Neural cell (in vitro differentiated cells): ENCODE data around the gene ST14. TPM values are rescaled to one million over a fixed set of nuclear protein-coding genes. Genes with fewer than 3 reads are reported as not detected.

Source experiments
- H2AFZ ChIP-seq: fragments of 200-600, 300-800 bp; sonication (generic), shearing (Covaris generic); 2 replicates; pipeline ENCODE4 v1.6.0; 2014; ENCODE audit warnings: low read depth, mild to moderate bottlenecking, antibody characterized with exemption, low read length, moderate library complexity
- H3F3A ChIP-seq: fragments of 200-600 bp; shearing (Covaris generic); 2 replicates; pipeline ENCODE4 v1.6.1; 2016; ENCODE audit warnings: mild to moderate bottlenecking, moderate library complexity, mixed read lengths, antibody characterized with exemption, low read length; ENCODE audit not compliant: insufficient read depth, poor library complexity, severe bottlenecking
- H3K27ac ChIP-seq: fragments of 200-600, 300-800 bp; sonication (generic), shearing (Covaris generic); 2 replicates; pipeline ENCODE4 v1.5.1; 2014; ENCODE audit warnings: mild to moderate bottlenecking, low read length, moderate library complexity
- H3K27me3 ChIP-seq: fragments of 300-800, 200-600 bp; sonication (generic), shearing (Covaris generic); 2 replicates; pipeline ENCODE4 v1.6.0; 2014; ENCODE audit warnings: mild to moderate bottlenecking, low read depth, low read length, moderate library complexity; ENCODE audit not compliant: insufficient read depth
- H3K36me3 ChIP-seq: fragments of 300-800, 200-600 bp; sonication (generic), shearing (Covaris generic); 2 replicates; pipeline ENCODE4 v1.5.1; 2014; ENCODE audit warnings: mild to moderate bottlenecking, antibody characterized with exemption, low read length, moderate library complexity; ENCODE audit not compliant: insufficient read depth
- H3K4me2 ChIP-seq: fragments of 300-800, 200-600 bp; sonication (generic), shearing (Covaris generic); 2 replicates; pipeline ENCODE4 v1.6.0; 2014; ENCODE audit warnings: mild to moderate bottlenecking, low read length
- H3K4me3 ChIP-seq: fragments of 300-800, 200-600 bp; sonication (generic), shearing (Covaris generic); 2 replicates; pipeline ENCODE4 v1.5.1; 2014; ENCODE audit warnings: mild to moderate bottlenecking, low read length, moderate library complexity
- H3K79me2 ChIP-seq: fragments of 200-600 bp; shearing (Covaris generic); replicated peaks from 2 replicates; pipeline ENCODE4 v1.6.0; 2014; ENCODE audit warnings: mild to moderate bottlenecking, low read length, moderate library complexity; ENCODE audit not compliant: insufficient read depth
- H3K9ac ChIP-seq: fragments of 300-800, 200-600 bp; sonication (generic), shearing (Covaris generic); 2 replicates; pipeline ENCODE4 v1.6.1; 2016; ENCODE audit warnings: mild to moderate bottlenecking, low read length, mixed read lengths
- H3K9me2 ChIP-seq: fragments of 200-600 bp; shearing (Covaris generic); 2 replicates; pipeline ENCODE4 v1.6.1; 2016; ENCODE audit warnings: mild to moderate bottlenecking, low read length, mixed read lengths; ENCODE audit not compliant: insufficient read depth
- H3K9me3 ChIP-seq: fragments of 200-600, 300-800 bp; sonication (generic), shearing (Covaris generic); 2 replicates; pipeline ENCODE4 v1.6.1; 2016; ENCODE audit warnings: mild to moderate bottlenecking, mixed run types, low read length, moderate library complexity, mixed read lengths
- H4K20me1 ChIP-seq: fragments of 200-600 bp; shearing (Covaris generic); 2 replicates; pipeline ENCODE4 v1.6.1; 2016; ENCODE audit warnings: mild to moderate bottlenecking, mixed run types; ENCODE audit not compliant: insufficient read depth
- CTCF ChIP-seq: fragments of 450-650 bp; IDR thresholded peaks from 2 replicates; pipeline ENCODE4 v1.5.1; 2014; ENCODE audit warnings: antibody characterized with exemption, mild to moderate bottlenecking, moderate library complexity; ENCODE audit not compliant: poor library complexity, severe bottlenecking
- EP300 ChIP-seq: fragments of 450-650 bp; conservative IDR thresholded peaks from 2 replicates; pipeline ENCODE4 v1.6.1; 2014; ENCODE audit warnings: antibody characterized with exemption, mild to moderate bottlenecking, moderate library complexity; ENCODE audit not compliant: poor library complexity, severe bottlenecking
- EZH2 ChIP-seq: fragments of 200-600, 300-800 bp; shearing (Covaris generic), sonication (generic); IDR thresholded peaks from 2 replicates; pipeline ENCODE4 v1.6.1; 2014; ENCODE audit warnings: antibody characterized with exemption, low read length, borderline replicate concordance, mild to moderate bottlenecking; ENCODE audit not compliant: insufficient read depth, poor library complexity, severe bottlenecking
- MXI1 ChIP-seq: fragments of 450-650 bp; conservative IDR thresholded peaks from 2 replicates; pipeline ENCODE4 v1.6.1; 2014; ENCODE audit warnings: antibody characterized with exemption, mild to moderate bottlenecking; ENCODE audit not compliant: poor library complexity, severe bottlenecking
- POLR2AphosphoS5 ChIP-seq: IDR thresholded peaks from 2 replicates; pipeline ENCODE4 v1.6.1; 2012
- RAD21 ChIP-seq: fragments of 450-650 bp; conservative IDR thresholded peaks from 2 replicates; pipeline ENCODE4 v1.6.1; 2014; ENCODE audit warnings: antibody characterized with exemption, mild to moderate bottlenecking, moderate library complexity
- REST ChIP-seq: IDR thresholded peaks from 2 replicates; pipeline ENCODE4 v1.6.1; 2012; ENCODE audit warnings: borderline replicate concordance
- SMC3 ChIP-seq: fragments of 450-650 bp; conservative IDR thresholded peaks from 2 replicates; pipeline ENCODE4 v1.6.1; 2014; ENCODE audit warnings: antibody characterized with exemption, mild to moderate bottlenecking, moderate library complexity; ENCODE audit not compliant: poor library complexity
- TAF1 ChIP-seq: IDR thresholded peaks from 2 replicates; pipeline ENCODE4 v1.6.1; 2012; ENCODE audit warnings: low read depth
- polyA plus RNA-seq: library from polyadenylated mRNA; depleted of rRNA; stranded (reverse); fragments of >200 nt; gene quantifications from 2 replicates; pipeline ENCODE4 v1.2.3, GENCODE V29; 2014

Gene ST14
- polyA plus RNA-seq, 1 donor from 2014 or later, result not detected

DNA sequence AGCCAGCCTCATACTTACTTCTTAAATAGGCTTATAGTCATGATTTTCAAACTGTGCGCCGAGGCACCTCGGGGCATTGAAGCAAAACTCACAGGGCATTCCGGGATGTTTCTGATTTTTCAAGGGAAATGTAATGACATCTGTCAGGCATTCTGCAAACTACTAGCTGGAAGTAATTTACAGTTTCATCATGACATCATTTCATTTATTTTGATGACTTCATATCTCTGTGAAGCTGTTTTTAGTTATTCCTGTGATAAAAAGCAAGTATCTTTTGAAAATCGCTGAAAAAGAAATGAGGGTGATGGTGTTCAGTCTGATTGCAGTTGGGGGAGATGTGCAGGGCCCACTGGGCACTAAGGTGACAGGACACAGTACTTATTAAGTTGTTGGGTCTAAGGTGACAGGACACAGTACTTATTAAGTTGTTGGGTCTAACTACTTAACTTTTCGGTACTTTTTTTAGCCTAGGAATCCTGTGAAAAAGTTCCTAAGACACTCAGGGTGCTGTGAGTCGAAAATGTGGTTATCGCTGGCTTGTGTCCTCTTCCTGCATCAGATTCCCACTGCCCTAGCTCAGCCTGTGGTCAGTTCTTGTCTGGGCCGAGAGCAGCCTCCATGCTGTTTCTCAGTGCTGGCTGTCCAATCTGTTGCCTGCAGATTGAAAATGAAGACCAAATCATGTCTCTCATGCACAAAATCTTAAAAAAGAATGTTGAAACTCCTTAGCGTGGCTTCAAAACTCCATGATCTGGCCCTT lies 47.3 kb upstream of the ST14 start:
- Histone ChIP-seq H3K27ac (no peak overlapping the region), H2AFZ (no peak overlapping the region), H3K36me3 (no peaks in the 10 kb centered on the region), H3K9me3 (no peaks in the 10 kb centered on the region), H3K9ac (no peak overlapping the region), H3K4me2 (no peak overlapping the region), H3F3A (no peaks in the 10 kb centered on the region), H3K9me2 (no peaks in the 10 kb centered on the region), H3K4me3 (no peak overlapping the region), H3K27me3 (no peaks in the 10 kb centered on the region), H4K20me1 (no peaks in the 10 kb centered on the region), H3K79me2 (peaks cover 6% of the 10 kb centered on the region)
- TF ChIP-seq EZH2 (no peak), MXI1 (no peak), CTCF (no peak)

DNA sequence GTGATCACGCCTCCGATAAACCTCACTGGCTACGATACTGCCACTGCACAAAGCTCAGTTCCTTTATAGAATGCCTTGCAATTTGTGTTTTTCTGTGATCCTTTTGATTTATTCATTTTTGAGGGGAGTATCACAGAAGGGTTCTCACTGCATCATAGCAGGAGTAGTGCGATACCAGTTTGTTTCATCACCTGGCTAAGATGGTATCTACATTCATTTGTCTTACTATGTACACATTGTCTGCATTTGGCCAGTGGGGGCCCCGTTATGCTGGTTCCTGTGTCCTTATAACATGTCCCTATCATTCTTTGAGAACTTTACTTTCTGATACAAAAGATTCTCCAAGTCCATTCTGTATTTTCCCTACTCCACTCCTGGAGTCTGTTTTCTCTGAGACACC lies 45.3 kb upstream of the ST14 start:
- Histone ChIP-seq H3K27ac (no peak overlapping the region), H3K4me3 (no peak overlapping the region), H3K4me2 (no peak overlapping the region), H2AFZ (no peak overlapping the region), H3K9ac (no peak overlapping the region), H3K9me2 (no peaks in the 10 kb centered on the region), H4K20me1 (no peaks in the 10 kb centered on the region), H3F3A (no peaks in the 10 kb centered on the region), H3K9me3 (no peaks in the 10 kb centered on the region), H3K36me3 (no peaks in the 10 kb centered on the region), H3K27me3 (no peaks in the 10 kb centered on the region), H3K79me2 (peaks cover 6% of the 10 kb centered on the region)
- no peak for TF ChIP-seq SMC3
- TF ChIP-seq MXI1, result no peak
- no peak for TF ChIP-seq POLR2AphosphoS5
- no peak for TF ChIP-seq RAD21
- TF ChIP-seq EP300, result no peak
- TF ChIP-seq EZH2, result no peak
- no peak for TF ChIP-seq CTCF
- no peak for TF ChIP-seq TAF1

GRCh38 chr11:130114726-130115125 lies 44.9 kb upstream of the ST14 start:
- Histone ChIP-seq H3F3A (no peaks in the 10 kb centered on the region), H4K20me1 (no peaks in the 10 kb centered on the region), H3K9me3 (no peaks in the 10 kb centered on the region), H2AFZ (no peak overlapping the region), H3K9ac (no peak overlapping the region), H3K79me2 (peaks cover 7% of the 10 kb centered on the region), H3K9me2 (no peaks in the 10 kb centered on the region), H3K27ac (no peak overlapping the region), H3K4me2 (no peak overlapping the region), H3K36me3 (no peaks in the 10 kb centered on the region), H3K27me3 (no peaks in the 10 kb centered on the region), H3K4me3 (no peak overlapping the region)
- TF ChIP-seq TAF1 (no peak), RAD21 (no peak), SMC3 (no peak), EP300 (no peak), REST (no peak), CTCF (no peak), EZH2 (no peak), MXI1 (no peak), POLR2AphosphoS5 (no peak)
